Right atrium auricular region (tissue), 2 donors: ENCODE data around the gene CAPRIN2. TPM values are rescaled to one million over a fixed set of nuclear protein-coding genes. Genes with fewer than 3 reads are reported as not detected.

ENCODE experiments used
- DNase-seq: peaks from one replicate; pipeline ENCODE4 v3.0.0-alpha.2; 2019; ENCODE audit warnings: low spot score
- H3K27ac ChIP-seq, 2 donors: fragments of 200-600 bp; sonication (generic); 1 replicate in 1 of 2; 2 replicates in 1 of 2; pipeline ENCODE4 v1.5.1; 2016 to 2019
- H3K27me3 ChIP-seq, 2 donors: fragments of 200-600 bp; sonication (generic); one replicate each; pipeline versions ENCODE4 v1.5.1 to v1.6.0; 2017 to 2019
- H3K36me3 ChIP-seq: fragments of 200-600 bp; sonication (generic); one replicate; pipeline ENCODE4 v1.5.1; 2016
- H3K4me1 ChIP-seq, 2 donors: fragments of 200-600 bp; sonication (generic); one replicate each; pipeline versions ENCODE4 v1.5.1 to v1.6.0; 2017 to 2019
- H3K4me3 ChIP-seq, 2 donors: fragments of 200-600 bp; sonication (generic); 1 replicate in 1 of 2; 2 replicates in 1 of 2; pipeline ENCODE4 v1.5.1; 2017 to 2019; ENCODE audit warnings: mild to moderate bottlenecking in 1 of 2, moderate library complexity in 1 of 2
- H3K9me3 ChIP-seq, 2 donors: fragments of 200-600 bp; sonication (generic); one replicate each; pipeline ENCODE4 v1.5.1; 2019
- CTCF ChIP-seq, 2 donors: fragments of 200-600 bp; sonication (generic); IDR thresholded peaks; one replicate each; pipeline ENCODE4 v1.5.1; 2019; ENCODE audit warnings: antibody characterized with exemption in 2 of 2
- total RNA-seq, 2 donors: library from RNA; depleted of rRNA; stranded (reverse); fragments of >200 nt; gene quantifications; one replicate each; pipeline ENCODE4 v1.1.0, GENCODE V29; 2016

The CAPRIN2 gene
- total RNA-seq, 2 donors from 2014 or later, result 20.9 to 34.3 TPM

- DNase-seq, result no peak
- Histone ChIP-seq H3K27me3 (no peaks in the 10 kb centered on the region), H3K27ac (no peak overlapping the region), H3K9me3 (no peaks in the 10 kb centered on the region), H3K4me1 (no peaks in the 10 kb centered on the region), H3K36me3 (no peaks in the 10 kb centered on the region), H3K4me3 (no peak overlapping the region)
- no peak for TF ChIP-seq CTCF (IDR thresholded peaks at IDR 0.05)
These were observed 21.7 kb downstream of the CAPRIN2 start for GRCh38 chr12:30732954-30733637.

GRCh38 chr12:30730011-30730410 is 24.7 kb downstream of the CAPRIN2 start:
- H3K4me3 ChIP-seq, result no peak overlapping the region
- TF ChIP-seq CTCF (IDR thresholded peaks at IDR 0.05), result no peak
- H3K36me3 ChIP-seq, result no peaks in the 10 kb centered on the region
- H3K4me1 ChIP-seq, result no peaks in the 10 kb centered on the region
- H3K27me3 ChIP-seq, result no peaks in the 10 kb centered on the region
- no peaks in the 10 kb centered on the region for H3K9me3 ChIP-seq
- no peak for DNase-seq
- no peak overlapping the region for H3K27ac ChIP-seq

GRCh38 chr12:30729547-30729946 is 25.2 kb downstream of the CAPRIN2 start:
- Histone ChIP-seq H3K27ac (no peak overlapping the region), H3K4me3 (no peak overlapping the region), H3K9me3 (no peaks in the 10 kb centered on the region), H3K36me3 (no peaks in the 10 kb centered on the region), H3K4me1 (no peaks in the 10 kb centered on the region), H3K27me3 (no peaks in the 10 kb centered on the region)
- TF ChIP-seq CTCF (IDR thresholded peaks at IDR 0.05), result no peak
- no peak for DNase-seq

GRCh38 chr12:30726647-30727046 is 28.1 kb downstream of the CAPRIN2 start:
- no peak overlapping the region for H3K4me3 ChIP-seq
- no peak for TF ChIP-seq CTCF (IDR thresholded peaks at IDR 0.05)
- H3K27me3 ChIP-seq, result no peaks in the 10 kb centered on the region
- H3K36me3 ChIP-seq, result no peaks in the 10 kb centered on the region
- no peak overlapping the region for H3K27ac ChIP-seq
- no peaks in the 10 kb centered on the region for H3K4me1 ChIP-seq
- no peak for DNase-seq
- no peaks in the 10 kb centered on the region for H3K9me3 ChIP-seq

- H3K9me3 ChIP-seq, result no peaks in the 10 kb centered on the region
- H3K36me3 ChIP-seq, result no peaks in the 10 kb centered on the region
- DNase-seq, result no peak
- H3K4me3 ChIP-seq, result no peak overlapping the region
- H3K27me3 ChIP-seq, result no peaks in the 10 kb centered on the region
- TF ChIP-seq CTCF (IDR thresholded peaks at IDR 0.05), result no peak
- no peak overlapping the region for H3K27ac ChIP-seq
- H3K4me1 ChIP-seq, result no peaks in the 10 kb centered on the region
These were observed 29.0 kb downstream of the CAPRIN2 start for GRCh38 chr12:30725739-30726138.

- Histone ChIP-seq H3K36me3 (peaks cover 42% of the 10 kb centered on the region), H3K9me3 (no peaks in the 10 kb centered on the region), H3K4me3 (no peak overlapping the region), H3K27me3 (no peaks in the 10 kb centered on the region), H3K27ac (no peak overlapping the region), H3K4me1 (no peaks in the 10 kb centered on the region)
- no peak for TF ChIP-seq CTCF (IDR thresholded peaks at IDR 0.05)
- no peak for DNase-seq
These were observed 35.7 kb downstream of the CAPRIN2 start for GRCh38 chr12:30719060-30719459.
